ENCODE results near the gene FAT2.
"Not testable (repeated sequence)": the region's sequence is repeated elsewhere in the genome, so short reads cannot be mapped to it uniquely, and the experiment has no call there.

Gene FAT2

GRCh38 chr5:151611127-151611775, 20.1 kb upstream of the FAT2 start:
- no peak for DNase-seq

GRCh38 chr5:151608522-151608921, 17.4 kb upstream of the FAT2 start:
- no peak for DNase-seq

GRCh38 chr5:151607304-151607703, 16.2 kb upstream of the FAT2 start:
- DNase-seq, result no peak

- no peak for DNase-seq
These were observed 14.4 kb upstream of the FAT2 start for GRCh38 chr5:151605559-151605958.

- no peak for DNase-seq
These were observed 11.7 kb upstream of the FAT2 start for GRCh38 chr5:151602806-151603205.

- no peak for DNase-seq
These were observed 10.3 kb upstream of the FAT2 start for GRCh38 chr5:151601391-151601790.

- DNase-seq, result no peak
These were observed 9.0 kb upstream of the FAT2 start for GRCh38 chr5:151600069-151600665.

- DNase-seq, result no peak
These were observed 7.9 kb upstream of the FAT2 start for GRCh38 chr5:151598984-151599383.

- no peak for DNase-seq
These were observed 7.4 kb upstream of the FAT2 start for GRCh38 chr5:151598549-151598948.

- no peak for DNase-seq
These were observed 6.6 kb upstream of the FAT2 start for GRCh38 chr5:151597749-151598148.

- DNase-seq, result no peak
These were observed 5.9 kb upstream of the FAT2 start for GRCh38 chr5:151596828-151597539.

GRCh38 chr5:151595411-151595826, 4.3 kb upstream of the FAT2 start:
- DNase-seq, result no peak

- DNase-seq, result no peak
These were observed 1.8 kb upstream of the FAT2 start for GRCh38 chr5:151592855-151593408.

- DNase-seq, result no peak
These were observed 1.1 kb downstream of the FAT2 start for GRCh38 chr5:151589878-151590570.

GRCh38 chr5:151587796-151588555, 3.2 kb downstream of the FAT2 start:
- DNase-seq, result no peak

GRCh38 chr5:151585970-151586369, 5.2 kb downstream of the FAT2 start:
- no peak for DNase-seq

- DNase-seq, result not testable (repeated sequence)
These were observed 5.8 kb downstream of the FAT2 start for GRCh38 chr5:151585344-151585743.

GRCh38 chr5:151584057-151584937, 6.8 kb downstream of the FAT2 start:
- DNase-seq, result no peak

- no peak for DNase-seq
These were observed 9.1 kb downstream of the FAT2 start for GRCh38 chr5:151581812-151582583.

- no peak for DNase-seq
These were observed 9.8 kb downstream of the FAT2 start for GRCh38 chr5:151581347-151581746.

GRCh38 chr5:151580858-151581257, 10.3 kb downstream of the FAT2 start:
- DNase-seq, result no peak

Data from stimulated activated CD4-positive, alpha-beta T cell treated with anti-CD3 and anti-CD28 coated beads, Interleukin-4, amount 100 ng/mL, for 4 hours (primary cell).